OCI-LY7 (cell line): ENCODE data around the gene NDRG4. TPM values are rescaled to one million over a fixed set of nuclear protein-coding genes. Genes with fewer than 3 reads are reported as not detected.

Experiments
- BruUV-seq: library from RNA; stranded (reverse); fragments of 400-500 nt; replicated peaks from 2 replicates; lab custom pipeline; 2021; lab: Mats Ljungman, UMichigan
- CTCF ChIA-PET: fragments of 300-600 bp; sonication (Branson Sonifier 250); formaldehyde crosslinking; loops from one replicate; lab custom pipeline; 2022; ENCODE audit warnings: antibody characterized with exemption; ENCODE audit not compliant: unreplicated experiment; lab: Charles Lee
- POLR2A ChIA-PET: fragments of 300-600 bp; sonication (Branson Sonifier 250); formaldehyde crosslinking; loops from one replicate; lab custom pipeline; 2022; ENCODE audit warnings: antibody characterized with exemption; lab: Charles Lee
- DNase-seq: peaks from one replicate; pipeline ENCODE4 v3.0.0-alpha.2; 2015; ENCODE audit warnings: low spot score
- H2AFZ ChIP-seq: fragments of 200-600 bp; sonication (generic), shearing (Covaris generic); 2 replicates; pipeline ENCODE4 v1.6.1; 2014; ENCODE audit warnings: mild to moderate bottlenecking, antibody characterized with exemption, low read length, moderate library complexity
- H3K27ac ChIP-seq: fragments of 200-600 bp; sonication (generic); 2 replicates; pipeline ENCODE4 v1.5.1; 2014; ENCODE audit warnings: mixed run types, low read depth, mild to moderate bottlenecking, moderate library complexity, low read length, inconsistent platforms; ENCODE audit not compliant: poor library complexity, severe bottlenecking
- H3K36me3 ChIP-seq: fragments of 200-600 bp; sonication (generic); 2 replicates; pipeline ENCODE4 v1.6.1; 2014; ENCODE audit warnings: mild to moderate bottlenecking, antibody characterized with exemption, low read length, moderate library complexity, mixed read lengths; ENCODE audit not compliant: insufficient read depth
- H3K4me1 ChIP-seq: fragments of 200-600 bp; sonication (generic); 2 replicates; pipeline ENCODE4 v1.5.1; 2014; ENCODE audit warnings: mild to moderate bottlenecking, low read length; ENCODE audit not compliant: insufficient read depth, poor library complexity, severe bottlenecking
- H3K4me2 ChIP-seq: fragments of 200-600 bp; sonication (generic); 2 replicates; pipeline ENCODE4 v1.6.1; 2014; ENCODE audit warnings: mild to moderate bottlenecking, low read length
- H3K4me3 ChIP-seq: fragments of 200-600 bp; sonication (generic); 2 replicates; pipeline ENCODE4 v1.5.1; 2014; ENCODE audit warnings: mild to moderate bottlenecking, low read depth, low read length; ENCODE audit not compliant: poor library complexity, severe bottlenecking
- H3K79me2 ChIP-seq: fragments of 200-600 bp; sonication (generic); 2 replicates; pipeline ENCODE4 v1.6.1; 2016; ENCODE audit warnings: low read depth, mild to moderate bottlenecking, low read length, moderate library complexity, mixed read lengths; ENCODE audit not compliant: insufficient read depth
- H3K9me2 ChIP-seq: fragments of 200-600 bp; sonication (generic); 2 replicates; pipeline ENCODE4 v1.6.1; 2016; ENCODE audit warnings: mild to moderate bottlenecking, low read length, mixed read lengths; ENCODE audit not compliant: insufficient read depth
- H3K9me3 ChIP-seq: fragments of 200-600 bp; sonication (generic); 2 replicates; pipeline ENCODE4 v1.6.1; 2014; ENCODE audit warnings: mild to moderate bottlenecking, mixed run types, low read length, mixed read lengths
- H4K20me1 ChIP-seq: fragments of 200-600 bp; sonication (generic); 2 replicates; pipeline ENCODE4 v1.6.1; 2014; ENCODE audit warnings: mild to moderate bottlenecking, antibody characterized with exemption, low read length, moderate library complexity, mixed read lengths; ENCODE audit not compliant: insufficient read depth
- EZH2phosphoT487 ChIP-seq: fragments of 200-600 bp; sonication (generic); IDR thresholded peaks from 2 replicates; pipeline ENCODE4 v1.6.1; 2018; ENCODE audit warnings: low read depth, borderline replicate concordance, mild to moderate bottlenecking, mixed run types, antibody characterized with exemption, low read length, moderate library complexity, mixed read lengths
- intact Hi-C: fragments of 100-400 bp; cut with micrococcal nuclease; formaldehyde crosslinking; loops from one replicate; pipeline ENCODE4 v1.10.0; 2022; ENCODE audit not compliant: unreplicated experiment
- total RNA-seq, 2 experiments: library from RNA; depleted of rRNA in 1 of 2; stranded (reverse); fragments of >200 nt in 1 of 2; shearing (Covaris generic) in 1 of 2; gene quantifications; 2 replicates each; pipeline ENCODE4 v1.2.3, GENCODE V29; 2014 to 2022
- TF ChIP-seq, protein P1 (sequence below): fragments of 200-600 bp; sonication (generic); conservative IDR thresholded peaks from 2 replicates; pipeline ENCODE4 v1.5.1; 2014; ENCODE audit warnings: mild to moderate bottlenecking, antibody characterized with exemption, low read length, moderate library complexity, mixed read lengths

Gene NDRG4
- total RNA-seq, 2 experiments from 2014 or later, result 8.8 to 9.5 TPM

DNA sequence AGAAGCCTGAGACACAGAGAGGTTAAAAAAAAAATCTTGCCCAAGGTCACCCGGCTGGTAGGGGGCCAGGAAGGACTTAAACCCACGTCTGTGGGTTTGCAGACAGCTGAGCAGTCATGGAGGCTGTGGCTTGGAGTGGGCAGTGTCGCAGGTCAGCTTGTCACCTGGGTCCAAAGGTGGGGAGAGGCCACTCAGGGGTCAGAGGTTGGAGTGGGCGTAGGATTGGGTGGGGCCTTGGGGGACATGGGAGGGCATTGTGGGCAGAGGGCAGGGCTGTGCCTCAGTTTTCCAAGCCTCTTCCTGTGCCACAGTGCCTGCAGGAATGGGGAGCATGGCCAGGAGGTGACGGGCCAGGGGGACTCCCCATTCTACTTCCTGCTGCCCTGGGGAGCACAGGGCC lies 2.0 kb upstream of the NDRG4 start:
- POLR2A ChIA-PET, result no interaction called here
- CTCF ChIA-PET, result no interaction called here
- intact Hi-C loops, result loop anchor here (5.0 kb wide), 2 partner anchors 164 to 259 kb away; no protein-coding TSS in a partner anchor

GRCh38 chr16:58498341-58499091 lies 1.4 kb upstream of the NDRG4 start:
- H3K36me3 ChIP-seq, result no peaks in the 10 kb centered on the region
- H3K4me2 ChIP-seq, result no peak overlapping the region
- peaks cover 34% of the 10 kb centered on the region for H3K4me1 ChIP-seq
- no peak for TF ChIP-seq EZH2phosphoT487
- TF ChIP-seq, protein P1, sequence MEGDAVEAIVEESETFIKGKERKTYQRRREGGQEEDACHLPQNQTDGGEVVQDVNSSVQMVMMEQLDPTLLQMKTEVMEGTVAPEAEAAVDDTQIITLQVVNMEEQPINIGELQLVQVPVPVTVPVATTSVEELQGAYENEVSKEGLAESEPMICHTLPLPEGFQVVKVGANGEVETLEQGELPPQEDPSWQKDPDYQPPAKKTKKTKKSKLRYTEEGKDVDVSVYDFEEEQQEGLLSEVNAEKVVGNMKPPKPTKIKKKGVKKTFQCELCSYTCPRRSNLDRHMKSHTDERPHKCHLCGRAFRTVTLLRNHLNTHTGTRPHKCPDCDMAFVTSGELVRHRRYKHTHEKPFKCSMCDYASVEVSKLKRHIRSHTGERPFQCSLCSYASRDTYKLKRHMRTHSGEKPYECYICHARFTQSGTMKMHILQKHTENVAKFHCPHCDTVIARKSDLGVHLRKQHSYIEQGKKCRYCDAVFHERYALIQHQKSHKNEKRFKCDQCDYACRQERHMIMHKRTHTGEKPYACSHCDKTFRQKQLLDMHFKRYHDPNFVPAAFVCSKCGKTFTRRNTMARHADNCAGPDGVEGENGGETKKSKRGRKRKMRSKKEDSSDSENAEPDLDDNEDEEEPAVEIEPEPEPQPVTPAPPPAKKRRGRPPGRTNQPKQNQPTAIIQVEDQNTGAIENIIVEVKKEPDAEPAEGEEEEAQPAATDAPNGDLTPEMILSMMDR, result no peak
- POLR2A ChIA-PET, result no interaction called here
- intact Hi-C loops, result loop anchor here (5.0 kb wide), 2 partner anchors 164 to 259 kb away; no protein-coding TSS in a partner anchor
- CTCF ChIA-PET, result interaction anchor here (0.6 kb wide), 1 partner anchor 255 kb away, joined by 3 read pairs; no protein-coding TSS in a partner anchor
- H3K79me2 ChIP-seq, result no peaks in the 10 kb centered on the region
- no peaks in the 10 kb centered on the region for H4K20me1 ChIP-seq
- no peak overlapping the region for H2AFZ ChIP-seq
- H3K9me3 ChIP-seq, result no peaks in the 10 kb centered on the region
- no peaks in the 10 kb centered on the region for H3K9me2 ChIP-seq
- no peak overlapping the region for H3K27ac ChIP-seq
- no TSS peak for BruUV-seq
- DNase-seq, result no peak
- H3K4me3 ChIP-seq, result no peak overlapping the region

More for the DNA sequence above, 2.0 kb upstream of the NDRG4 start:
- Histone ChIP-seq H4K20me1 (no peaks in the 10 kb centered on the region), H3K79me2 (no peaks in the 10 kb centered on the region), H3K4me1 (peaks cover 34% of the 10 kb centered on the region), H3K4me2 (no peak overlapping the region), H3K27ac (no peak overlapping the region), H3K4me3 (no peak overlapping the region), H3K9me3 (no peaks in the 10 kb centered on the region), H2AFZ (no peak overlapping the region), H3K9me2 (no peaks in the 10 kb centered on the region), H3K36me3 (no peaks in the 10 kb centered on the region)
- BruUV-seq, result no TSS peak
- TF ChIP-seq EZH2phosphoT487, result no peak
- TF ChIP-seq, protein P1, result no peak
- no peak for DNase-seq

DNA sequence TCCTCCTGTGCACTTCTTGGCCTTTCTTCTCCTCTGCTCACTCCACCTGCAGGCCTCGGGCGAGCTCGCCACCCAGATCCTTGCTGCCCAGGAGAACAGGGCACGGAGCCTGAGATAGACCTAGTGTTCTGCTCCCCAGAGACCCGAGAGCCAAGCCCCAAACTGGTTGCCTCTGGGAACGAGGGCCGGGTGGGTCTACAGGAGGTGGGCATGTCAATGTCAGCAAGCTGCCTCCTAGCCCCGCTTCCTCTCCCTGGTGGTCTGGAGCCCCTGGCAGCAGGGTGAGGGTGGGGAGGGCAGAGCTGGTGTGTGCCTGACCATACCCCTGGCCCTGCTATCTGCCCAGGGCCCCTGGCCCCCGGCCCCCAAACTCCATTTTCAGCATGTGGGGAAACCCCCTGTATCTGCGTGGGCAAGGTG lies 841 bp upstream of the NDRG4 start:
- 0 out of 2 replicates have a peak overlapping the region, but pooled peaks have one; percentile 78 for H3K4me2 ChIP-seq
- no peaks in the 10 kb centered on the region for H3K9me2 ChIP-seq
- DNase-seq, result no peak
- no peak overlapping the region for H2AFZ ChIP-seq
- no peaks in the 10 kb centered on the region for H3K9me3 ChIP-seq
- no peak overlapping the region for H3K27ac ChIP-seq
- CTCF ChIA-PET, result no interaction called here
- BruUV-seq, result no TSS peak
- TF ChIP-seq EZH2phosphoT487, result no peak
- TF ChIP-seq, protein P1, result no peak
- POLR2A ChIA-PET, result interaction anchor here (0.6 kb wide), 1 partner anchor 241 kb away, joined by 7 read pairs; no protein-coding TSS in a partner anchor
- no peaks in the 10 kb centered on the region for H3K36me3 ChIP-seq
- peaks cover 34% of the 10 kb centered on the region for H3K4me1 ChIP-seq
- intact Hi-C loops, result loop anchor here (5.0 kb wide), 2 partner anchors 163 to 258 kb away; no protein-coding TSS in a partner anchor
- H3K4me3 ChIP-seq, result no peak overlapping the region
- no peaks in the 10 kb centered on the region for H3K79me2 ChIP-seq
- no peaks in the 10 kb centered on the region for H4K20me1 ChIP-seq
